WTC11 (cell line): Measurements from ENCODE around the gene SCAF4. TPM values are rescaled to one million over a fixed set of nuclear protein-coding genes. Genes with fewer than 3 reads are reported as not detected.

ENCODE experiments used
- ATAC-seq: fragments of 200-7000 bp; cut with Tn5 transposase; 2 replicates; pipeline ENCODE4 v1.10.0; 2021; ENCODE audit warnings: mild to moderate bottlenecking, moderate library complexity
- CTCF ChIA-PET: fragments of 300-600 bp; sonication (Branson Sonifier 250); formaldehyde crosslinking; loops from one replicate; lab custom pipeline; 2021; ENCODE audit warnings: antibody characterized with exemption; lab: Charles Lee
- POLR2A ChIA-PET: fragments of 350-600 bp; sonication (Branson Sonifier 250); formaldehyde crosslinking; loops from one replicate; lab custom pipeline; 2021; ENCODE audit warnings: antibody characterized with exemption; lab: Charles Lee
- DNase-seq: peaks from one replicate; pipeline ENCODE4 v3.0.0; 2021; ENCODE audit warnings: low spot score
- H3K27ac Mint-ChIP-seq: 2 replicates; pipeline ENCODE4 v1.8.0; 2021; ENCODE audit warnings: mixed read lengths
- H3K27me3 Mint-ChIP-seq: 2 replicates; pipeline ENCODE4 v1.8.0; 2021; ENCODE audit warnings: low read depth, mild to moderate bottlenecking, moderate library complexity, mixed read lengths
- H3K36me3 Mint-ChIP-seq: 2 replicates; pipeline ENCODE4 v1.8.0; 2021; ENCODE audit warnings: mixed read lengths
- H3K4me1 Mint-ChIP-seq: 2 replicates; pipeline ENCODE4 v1.8.0; 2022; ENCODE audit warnings: mixed read lengths
- H3K4me3 Mint-ChIP-seq: 2 replicates; pipeline ENCODE4 v1.8.0; 2021; ENCODE audit warnings: mild to moderate bottlenecking, moderate library complexity, mixed read lengths
- H3K9me3 Mint-ChIP-seq: 2 replicates; pipeline ENCODE4 v1.8.0; 2021; ENCODE audit warnings: mixed read lengths
- CBFB ChIP-seq: sonication (generic); formaldehyde crosslinking; IDR thresholded peaks from 2 replicates; pipeline ENCODE4 v1.8.1; 2022; ENCODE audit warnings: mild to moderate bottlenecking, low read depth, missing genetic modification reagents
- ELF4 ChIP-seq: sonication (generic); formaldehyde crosslinking; IDR thresholded peaks from 2 replicates; pipeline ENCODE4 v1.8.1; 2022; ENCODE audit warnings: low read depth, mild to moderate bottlenecking, moderate library complexity, missing genetic modification reagents
- GABPB1 ChIP-seq: sonication (generic); formaldehyde crosslinking; IDR thresholded peaks from 2 replicates; pipeline ENCODE4 v1.8.1; 2023; ENCODE audit warnings: mild to moderate bottlenecking, missing genetic modification reagents
- HMGA2 ChIP-seq: fragments of 250-450 bp; sonication (Bioruptor Pico); IDR thresholded peaks from 2 replicates; pipeline ENCODE4 v1.4.0; 2021; ENCODE audit warnings: mild to moderate bottlenecking, moderate library complexity
- JUN ChIP-seq: sonication (generic); formaldehyde crosslinking; IDR thresholded peaks from 2 replicates; pipeline ENCODE4 v1.8.0; 2023; ENCODE audit warnings: mild to moderate bottlenecking, missing genetic modification reagents
- KAT7 ChIP-seq: sonication (generic); formaldehyde crosslinking; IDR thresholded peaks from 2 replicates; pipeline ENCODE4 v1.8.1; 2023; ENCODE audit warnings: missing genetic modification reagents, mild to moderate bottlenecking, borderline replicate concordance
- NFYB ChIP-seq: sonication (generic); formaldehyde crosslinking; conservative IDR thresholded peaks from 2 replicates; pipeline ENCODE4 v1.8.0; 2022; ENCODE audit warnings: low read depth, missing genetic modification reagents
- OVOL2 ChIP-seq: fragments of 250-450 bp; sonication (Bioruptor Pico); IDR thresholded peaks from 2 replicates; pipeline ENCODE4 v1.9.0; 2021; ENCODE audit warnings: mild to moderate bottlenecking, borderline replicate concordance
- PRRX2 ChIP-seq: fragments of 250-450 bp; sonication (Bioruptor Pico); IDR thresholded peaks from 2 replicates; pipeline ENCODE4 v1.8.0; 2021; ENCODE audit warnings: mild to moderate bottlenecking
- SMAD4 ChIP-seq: sonication (generic); formaldehyde crosslinking; IDR thresholded peaks from 2 replicates; pipeline ENCODE4 v1.8.0; 2022; ENCODE audit warnings: mild to moderate bottlenecking, missing genetic modification reagents
- ZNF263 ChIP-seq: sonication (generic); formaldehyde crosslinking; IDR thresholded peaks from 2 replicates; pipeline ENCODE4 v1.8.1; 2022; ENCODE audit warnings: low read depth, mild to moderate bottlenecking, moderate library complexity, missing genetic modification reagents
- ZNF416 ChIP-seq: fragments of 250-450 bp; sonication (Bioruptor Pico); IDR thresholded peaks from 2 replicates; pipeline ENCODE4 v1.9.0; 2021; ENCODE audit warnings: mild to moderate bottlenecking, inconsistent platforms
- ZNF671 ChIP-seq: fragments of 250-450 bp; sonication (Bioruptor Pico); IDR thresholded peaks from 2 replicates; pipeline ENCODE4 v1.8.0; 2021; ENCODE audit warnings: mild to moderate bottlenecking
- total RNA-seq: library from RNA; stranded (reverse); gene quantifications from 3 replicates; pipeline ENCODE4 v1.2.3, GENCODE V29; 2021
- TF ChIP-seq, protein P1 (sequence below): fragments of 250-450 bp; sonication (Bioruptor Pico); IDR thresholded peaks from 2 replicates; pipeline ENCODE4 v1.9.0; 2021; ENCODE audit warnings: mild to moderate bottlenecking, borderline replicate concordance
- TF ChIP-seq, protein P2 (sequence below): sonication (generic); formaldehyde crosslinking; IDR thresholded peaks from 2 replicates; pipeline ENCODE4 v1.8.0; 2022; ENCODE audit warnings: mild to moderate bottlenecking, missing genetic modification reagents
- TF ChIP-seq, protein P3 (sequence below): sonication (generic); formaldehyde crosslinking; IDR thresholded peaks from 2 replicates; pipeline ENCODE4 v1.8.1; 2023; ENCODE audit warnings: mild to moderate bottlenecking, missing genetic modification reagents
- TF ChIP-seq, protein P4 (sequence below): sonication (generic); formaldehyde crosslinking; IDR thresholded peaks from 2 replicates; pipeline ENCODE4 v1.8.0; 2022; ENCODE audit warnings: mild to moderate bottlenecking, missing genetic modification reagents
- TF ChIP-seq, protein P5 (sequence below): fragments of 250-450 bp; sonication (Bioruptor Pico); IDR thresholded peaks from 2 replicates; pipeline ENCODE4 v1.9.0; 2021; ENCODE audit warnings: mild to moderate bottlenecking
- TF ChIP-seq, protein P6 (sequence below): sonication (generic); formaldehyde crosslinking; IDR thresholded peaks from 2 replicates; pipeline ENCODE4 v1.8.1; 2022; ENCODE audit warnings: mild to moderate bottlenecking, missing genetic modification reagents, moderate library complexity, borderline replicate concordance
- TF ChIP-seq, protein P7 (sequence below): sonication (generic); formaldehyde crosslinking; IDR thresholded peaks from 2 replicates; pipeline ENCODE4 v1.8.1; 2022; ENCODE audit warnings: missing genetic modification reagents, borderline replicate concordance

Gene SCAF4
- total RNA-seq, 1 experiment from 2014 or later: 54.0 TPM

DNA sequence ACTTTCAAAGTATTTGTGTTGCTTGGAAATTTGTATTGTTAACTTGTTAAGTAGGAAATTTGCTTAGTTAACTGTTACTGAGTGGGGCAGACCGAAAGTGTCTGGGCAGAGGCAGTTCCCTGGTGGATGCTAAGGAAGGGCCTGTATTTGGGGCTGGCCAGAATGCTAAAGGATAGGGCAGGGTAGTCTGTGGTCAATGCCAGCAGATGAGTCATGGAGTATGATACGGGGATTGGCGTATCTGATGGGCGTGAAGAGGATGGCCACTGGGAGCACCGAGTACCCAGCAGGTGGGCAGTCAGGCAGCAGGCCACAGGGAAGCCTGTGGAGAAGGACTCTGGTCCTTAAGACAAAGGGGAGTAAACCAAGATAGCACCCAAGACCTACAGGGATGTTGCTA is 46.6 kb upstream of the SCAF4 start:
- TF ChIP-seq HMGA2 (CRISPR knock-in tag) (no peak), ZNF416 (no peak), OVOL2 (no peak), JUN (no peak), ZNF263 (no peak), ZNF671 (CRISPR knock-in tag) (no peak), GABPB1 (CRISPR knock-in tag) (no peak), CBFB (CRISPR knock-in tag) (no peak)
- TF ChIP-seq, protein P1, sequence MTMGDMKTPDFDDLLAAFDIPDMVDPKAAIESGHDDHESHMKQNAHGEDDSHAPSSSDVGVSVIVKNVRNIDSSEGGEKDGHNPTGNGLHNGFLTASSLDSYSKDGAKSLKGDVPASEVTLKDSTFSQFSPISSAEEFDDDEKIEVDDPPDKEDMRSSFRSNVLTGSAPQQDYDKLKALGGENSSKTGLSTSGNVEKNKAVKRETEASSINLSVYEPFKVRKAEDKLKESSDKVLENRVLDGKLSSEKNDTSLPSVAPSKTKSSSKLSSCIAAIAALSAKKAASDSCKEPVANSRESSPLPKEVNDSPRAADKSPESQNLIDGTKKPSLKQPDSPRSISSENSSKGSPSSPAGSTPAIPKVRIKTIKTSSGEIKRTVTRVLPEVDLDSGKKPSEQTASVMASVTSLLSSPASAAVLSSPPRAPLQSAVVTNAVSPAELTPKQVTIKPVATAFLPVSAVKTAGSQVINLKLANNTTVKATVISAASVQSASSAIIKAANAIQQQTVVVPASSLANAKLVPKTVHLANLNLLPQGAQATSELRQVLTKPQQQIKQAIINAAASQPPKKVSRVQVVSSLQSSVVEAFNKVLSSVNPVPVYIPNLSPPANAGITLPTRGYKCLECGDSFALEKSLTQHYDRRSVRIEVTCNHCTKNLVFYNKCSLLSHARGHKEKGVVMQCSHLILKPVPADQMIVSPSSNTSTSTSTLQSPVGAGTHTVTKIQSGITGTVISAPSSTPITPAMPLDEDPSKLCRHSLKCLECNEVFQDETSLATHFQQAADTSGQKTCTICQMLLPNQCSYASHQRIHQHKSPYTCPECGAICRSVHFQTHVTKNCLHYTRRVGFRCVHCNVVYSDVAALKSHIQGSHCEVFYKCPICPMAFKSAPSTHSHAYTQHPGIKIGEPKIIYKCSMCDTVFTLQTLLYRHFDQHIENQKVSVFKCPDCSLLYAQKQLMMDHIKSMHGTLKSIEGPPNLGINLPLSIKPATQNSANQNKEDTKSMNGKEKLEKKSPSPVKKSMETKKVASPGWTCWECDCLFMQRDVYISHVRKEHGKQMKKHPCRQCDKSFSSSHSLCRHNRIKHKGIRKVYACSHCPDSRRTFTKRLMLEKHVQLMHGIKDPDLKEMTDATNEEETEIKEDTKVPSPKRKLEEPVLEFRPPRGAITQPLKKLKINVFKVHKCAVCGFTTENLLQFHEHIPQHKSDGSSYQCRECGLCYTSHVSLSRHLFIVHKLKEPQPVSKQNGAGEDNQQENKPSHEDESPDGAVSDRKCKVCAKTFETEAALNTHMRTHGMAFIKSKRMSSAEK: no peak
- TF ChIP-seq, protein P2, sequence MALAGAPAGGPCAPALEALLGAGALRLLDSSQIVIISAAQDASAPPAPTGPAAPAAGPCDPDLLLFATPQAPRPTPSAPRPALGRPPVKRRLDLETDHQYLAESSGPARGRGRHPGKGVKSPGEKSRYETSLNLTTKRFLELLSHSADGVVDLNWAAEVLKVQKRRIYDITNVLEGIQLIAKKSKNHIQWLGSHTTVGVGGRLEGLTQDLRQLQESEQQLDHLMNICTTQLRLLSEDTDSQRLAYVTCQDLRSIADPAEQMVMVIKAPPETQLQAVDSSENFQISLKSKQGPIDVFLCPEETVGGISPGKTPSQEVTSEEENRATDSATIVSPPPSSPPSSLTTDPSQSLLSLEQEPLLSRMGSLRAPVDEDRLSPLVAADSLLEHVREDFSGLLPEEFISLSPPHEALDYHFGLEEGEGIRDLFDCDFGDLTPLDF: no peak
- TF ChIP-seq, protein P3, sequence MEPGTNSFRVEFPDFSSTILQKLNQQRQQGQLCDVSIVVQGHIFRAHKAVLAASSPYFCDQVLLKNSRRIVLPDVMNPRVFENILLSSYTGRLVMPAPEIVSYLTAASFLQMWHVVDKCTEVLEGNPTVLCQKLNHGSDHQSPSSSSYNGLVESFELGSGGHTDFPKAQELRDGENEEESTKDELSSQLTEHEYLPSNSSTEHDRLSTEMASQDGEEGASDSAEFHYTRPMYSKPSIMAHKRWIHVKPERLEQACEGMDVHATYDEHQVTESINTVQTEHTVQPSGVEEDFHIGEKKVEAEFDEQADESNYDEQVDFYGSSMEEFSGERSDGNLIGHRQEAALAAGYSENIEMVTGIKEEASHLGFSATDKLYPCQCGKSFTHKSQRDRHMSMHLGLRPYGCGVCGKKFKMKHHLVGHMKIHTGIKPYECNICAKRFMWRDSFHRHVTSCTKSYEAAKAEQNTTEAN (CRISPR knock-in tag): no peak
- no peaks in the 10 kb centered on the region for H3K9me3 Mint-ChIP-seq
- no peak overlapping the region for H3K4me3 Mint-ChIP-seq

DNA sequence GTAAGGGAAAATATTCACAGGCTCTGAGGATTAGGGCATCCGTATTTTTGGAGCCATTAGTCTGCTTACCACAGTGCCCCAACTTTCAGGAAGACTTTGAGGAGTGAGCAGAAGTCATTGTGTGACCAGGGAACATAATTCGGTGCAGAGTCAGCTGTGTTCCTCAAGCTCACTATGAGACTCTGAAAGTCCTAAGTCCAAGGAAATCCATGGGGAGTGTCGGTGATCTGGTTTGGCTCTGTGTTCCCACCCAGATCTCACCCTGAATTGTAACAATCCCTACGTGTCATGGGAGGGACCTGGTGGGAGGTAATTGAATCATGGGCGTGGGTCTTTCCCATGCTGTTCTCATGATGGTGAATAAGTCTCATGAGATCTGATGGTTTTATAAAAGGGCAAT is 45.9 kb upstream of the SCAF4 start:
- ChIA-PET CTCF (no interaction called here), POLR2A (no interaction called here)
- DNase-seq (no peak), ATAC-seq (no peak)
- H3K9me3 Mint-ChIP-seq: no peaks in the 10 kb centered on the region
- no peaks in the 10 kb centered on the region for H3K4me1 Mint-ChIP-seq
- H3K36me3 Mint-ChIP-seq: no peaks in the 10 kb centered on the region
- TF ChIP-seq, protein P2: no peak
- TF ChIP-seq, protein P4, sequence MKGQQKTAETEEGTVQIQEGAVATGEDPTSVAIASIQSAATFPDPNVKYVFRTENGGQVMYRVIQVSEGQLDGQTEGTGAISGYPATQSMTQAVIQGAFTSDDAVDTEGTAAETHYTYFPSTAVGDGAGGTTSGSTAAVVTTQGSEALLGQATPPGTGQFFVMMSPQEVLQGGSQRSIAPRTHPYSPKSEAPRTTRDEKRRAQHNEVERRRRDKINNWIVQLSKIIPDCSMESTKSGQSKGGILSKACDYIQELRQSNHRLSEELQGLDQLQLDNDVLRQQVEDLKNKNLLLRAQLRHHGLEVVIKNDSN (CRISPR knock-in tag): no peak
- TF ChIP-seq, protein P5, sequence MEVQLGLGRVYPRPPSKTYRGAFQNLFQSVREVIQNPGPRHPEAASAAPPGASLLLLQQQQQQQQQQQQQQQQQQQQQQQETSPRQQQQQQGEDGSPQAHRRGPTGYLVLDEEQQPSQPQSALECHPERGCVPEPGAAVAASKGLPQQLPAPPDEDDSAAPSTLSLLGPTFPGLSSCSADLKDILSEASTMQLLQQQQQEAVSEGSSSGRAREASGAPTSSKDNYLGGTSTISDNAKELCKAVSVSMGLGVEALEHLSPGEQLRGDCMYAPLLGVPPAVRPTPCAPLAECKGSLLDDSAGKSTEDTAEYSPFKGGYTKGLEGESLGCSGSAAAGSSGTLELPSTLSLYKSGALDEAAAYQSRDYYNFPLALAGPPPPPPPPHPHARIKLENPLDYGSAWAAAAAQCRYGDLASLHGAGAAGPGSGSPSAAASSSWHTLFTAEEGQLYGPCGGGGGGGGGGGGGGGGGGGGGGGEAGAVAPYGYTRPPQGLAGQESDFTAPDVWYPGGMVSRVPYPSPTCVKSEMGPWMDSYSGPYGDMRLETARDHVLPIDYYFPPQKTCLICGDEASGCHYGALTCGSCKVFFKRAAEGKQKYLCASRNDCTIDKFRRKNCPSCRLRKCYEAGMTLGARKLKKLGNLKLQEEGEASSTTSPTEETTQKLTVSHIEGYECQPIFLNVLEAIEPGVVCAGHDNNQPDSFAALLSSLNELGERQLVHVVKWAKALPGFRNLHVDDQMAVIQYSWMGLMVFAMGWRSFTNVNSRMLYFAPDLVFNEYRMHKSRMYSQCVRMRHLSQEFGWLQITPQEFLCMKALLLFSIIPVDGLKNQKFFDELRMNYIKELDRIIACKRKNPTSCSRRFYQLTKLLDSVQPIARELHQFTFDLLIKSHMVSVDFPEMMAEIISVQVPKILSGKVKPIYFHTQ: no peak
- no peak for TF ChIP-seq SMAD4 (CRISPR knock-in tag)
- no peak for TF ChIP-seq ZNF671 (CRISPR knock-in tag)
- no peak for TF ChIP-seq PRRX2 (CRISPR knock-in tag)
- TF ChIP-seq, protein P6, sequence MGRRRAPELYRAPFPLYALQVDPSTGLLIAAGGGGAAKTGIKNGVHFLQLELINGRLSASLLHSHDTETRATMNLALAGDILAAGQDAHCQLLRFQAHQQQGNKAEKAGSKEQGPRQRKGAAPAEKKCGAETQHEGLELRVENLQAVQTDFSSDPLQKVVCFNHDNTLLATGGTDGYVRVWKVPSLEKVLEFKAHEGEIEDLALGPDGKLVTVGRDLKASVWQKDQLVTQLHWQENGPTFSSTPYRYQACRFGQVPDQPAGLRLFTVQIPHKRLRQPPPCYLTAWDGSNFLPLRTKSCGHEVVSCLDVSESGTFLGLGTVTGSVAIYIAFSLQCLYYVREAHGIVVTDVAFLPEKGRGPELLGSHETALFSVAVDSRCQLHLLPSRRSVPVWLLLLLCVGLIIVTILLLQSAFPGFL (CRISPR knock-in tag): no peak
- no peak for TF ChIP-seq KAT7
- TF ChIP-seq, protein P7, sequence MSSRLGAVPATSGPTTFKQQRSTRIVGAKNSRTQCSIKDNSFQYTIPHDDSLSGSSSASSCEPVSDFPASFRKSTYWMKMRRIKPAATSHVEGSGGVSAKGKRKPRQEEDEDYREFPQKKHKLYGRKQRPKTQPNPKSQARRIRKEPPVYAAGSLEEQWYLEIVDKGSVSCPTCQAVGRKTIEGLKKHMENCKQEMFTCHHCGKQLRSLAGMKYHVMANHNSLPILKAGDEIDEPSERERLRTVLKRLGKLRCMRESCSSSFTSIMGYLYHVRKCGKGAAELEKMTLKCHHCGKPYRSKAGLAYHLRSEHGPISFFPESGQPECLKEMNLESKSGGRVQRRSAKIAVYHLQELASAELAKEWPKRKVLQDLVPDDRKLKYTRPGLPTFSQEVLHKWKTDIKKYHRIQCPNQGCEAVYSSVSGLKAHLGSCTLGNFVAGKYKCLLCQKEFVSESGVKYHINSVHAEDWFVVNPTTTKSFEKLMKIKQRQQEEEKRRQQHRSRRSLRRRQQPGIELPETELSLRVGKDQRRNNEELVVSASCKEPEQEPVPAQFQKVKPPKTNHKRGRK (CRISPR knock-in tag): no peak
- no peak for TF ChIP-seq NFYB (CRISPR knock-in tag)
- TF ChIP-seq ELF4 (CRISPR knock-in tag): no peak
- TF ChIP-seq, all 79 proteins: peak for 0
- H3K27ac Mint-ChIP-seq: no peak overlapping the region
- H3K27me3 Mint-ChIP-seq: no peaks in the 10 kb centered on the region
- no peak overlapping the region for H3K4me3 Mint-ChIP-seq

More for the DNA sequence above, 46.6 kb upstream of the SCAF4 start:
- ATAC-seq (no peak), DNase-seq (no peak)
- no peak overlapping the region for H3K27ac Mint-ChIP-seq
- ChIA-PET CTCF (no interaction called here), POLR2A (no interaction called here)
- no peaks in the 10 kb centered on the region for H3K4me1 Mint-ChIP-seq
- no peaks in the 10 kb centered on the region for H3K36me3 Mint-ChIP-seq
- H3K27me3 Mint-ChIP-seq: no peaks in the 10 kb centered on the region
